IMR-90 (cell line): ENCODE measurements around the gene PLEKHH2. TPM values are rescaled to one million over a fixed set of nuclear protein-coding genes. Genes with fewer than 3 reads are reported as not detected.

Experiments
- ATAC-seq: fragments of 200-7000 bp; cut with Tn5 transposase; 2 replicates; pipeline ENCODE4 v1.9.1; 2020; ENCODE audit warnings: low read depth, mild to moderate bottlenecking, moderate library complexity
- BruUV-seq: library from RNA; stranded (reverse); fragments of 400-500 nt; replicated peaks from 2 replicates; lab custom pipeline; 2021; lab: Mats Ljungman, UMichigan
- CTCF ChIA-PET: fragments of 300-600 bp; formaldehyde crosslinking; extraction: SDS; loops from one replicate; lab custom pipeline; 2021; ENCODE audit warnings: antibody characterized with exemption; lab: Yijun Ruan, JAX
- POLR2A ChIA-PET: fragments of 300-600 bp; sonication (Branson Sonifier 250); formaldehyde crosslinking; loops from one replicate; lab custom pipeline; 2022; ENCODE audit warnings: antibody characterized with exemption; ENCODE audit not compliant: unreplicated experiment; lab: Charles Lee
- DNase-seq: peaks from one replicate; pipeline ENCODE4 v3.0.0; 2013
- H2AFZ ChIP-seq: replicated peaks from 2 replicates; pipeline ENCODE3; 2013; ENCODE audit warnings: low read length, mild to moderate bottlenecking; ENCODE audit not compliant: poor library complexity
- H2AK5ac ChIP-seq: 2 replicates; pipeline ENCODE4 v1.6.1; 2013; ENCODE audit warnings: low read depth, low read length, inconsistent platforms
- H2AK9ac ChIP-seq: replicated peaks from 2 replicates; pipeline ENCODE3; 2013; ENCODE audit warnings: mild to moderate bottlenecking, low read depth, low read length, moderate library complexity; ENCODE audit not compliant: poor library complexity
- H2BK120ac ChIP-seq: 2 replicates; pipeline ENCODE4 v1.6.1; 2013; ENCODE audit warnings: low read depth, low read length, inconsistent platforms
- H2BK15ac ChIP-seq: 3 replicates; pipeline ENCODE4 v1.6.1; 2013; ENCODE audit warnings: low read depth, low read length, inconsistent platforms
- H2BK20ac ChIP-seq: 2 replicates; pipeline ENCODE4 v1.6.1; 2013; ENCODE audit warnings: low read depth, mild to moderate bottlenecking, inconsistent platforms, low read length, moderate library complexity
- H2BK5ac ChIP-seq: 2 replicates; pipeline ENCODE4 v1.6.1; 2013; ENCODE audit warnings: mild to moderate bottlenecking, low read depth, low read length, inconsistent platforms; ENCODE audit not compliant: poor library complexity, severe bottlenecking
- H3K14ac ChIP-seq: replicated peaks from 2 replicates; pipeline ENCODE4 v1.6.1; 2013; ENCODE audit warnings: low read depth, low read length, inconsistent platforms
- H3K18ac ChIP-seq: 2 replicates; pipeline ENCODE4 v1.6.1; 2013; ENCODE audit warnings: low read depth, low read length, control low read depth
- H3K23ac ChIP-seq: 2 replicates; pipeline ENCODE4 v1.6.1; 2013; ENCODE audit warnings: low read depth, low read length, inconsistent platforms
- H3K27ac ChIP-seq: 2 replicates; pipeline ENCODE4 v1.5.1; 2013; ENCODE audit warnings: mild to moderate bottlenecking, control low read depth, low read length; ENCODE audit not compliant: insufficient read depth
- H3K27me3 ChIP-seq: 2 replicates; pipeline ENCODE4 v1.6.1; 2013; ENCODE audit warnings: low read length; ENCODE audit not compliant: control insufficient read depth, insufficient read depth
- H3K36me3 ChIP-seq: 2 replicates; pipeline ENCODE4 v1.6.1; 2013; ENCODE audit warnings: low read length, mixed read lengths; ENCODE audit not compliant: control insufficient read depth, insufficient read depth
- H3K4ac ChIP-seq: 2 replicates; pipeline ENCODE4 v1.6.1; 2013; ENCODE audit warnings: low read depth, low read length, inconsistent platforms
- H3K4me1 ChIP-seq: 2 replicates; pipeline ENCODE4 v1.6.1; 2013; ENCODE audit warnings: low read length, mixed read lengths; ENCODE audit not compliant: control insufficient read depth, insufficient read depth
- H3K4me2 ChIP-seq: 2 replicates; pipeline ENCODE4 v1.6.1; 2013; ENCODE audit warnings: low read depth, mild to moderate bottlenecking, control low read depth, low read length, moderate library complexity
- H3K4me3 ChIP-seq: 2 replicates; pipeline ENCODE4 v1.5.1; 2013; ENCODE audit warnings: low read depth, mild to moderate bottlenecking, control low read depth, low read length, moderate library complexity; ENCODE audit not compliant: insufficient read depth
- H3K56ac ChIP-seq: 2 replicates; pipeline ENCODE4 v1.6.1; 2013; ENCODE audit warnings: low read length, inconsistent platforms; ENCODE audit not compliant: insufficient read depth; ENCODE audit errors: extremely low read depth
- H3K79me1 ChIP-seq, 2 experiments: 2 replicates each; pipeline ENCODE4 v1.6.1; 2013; ENCODE audit warnings: low read length in 2 of 2, inconsistent platforms in 1 of 2, low read depth in 1 of 2
- H3K9ac ChIP-seq: 2 replicates; pipeline ENCODE4 v1.6.1; 2013; ENCODE audit warnings: low read depth, low read length, control low read depth
- H3K9me1 ChIP-seq: 2 replicates; pipeline ENCODE4 v1.6.1; 2013; ENCODE audit warnings: low read length, inconsistent platforms; ENCODE audit not compliant: insufficient read depth
- H3K9me3 ChIP-seq: 2 replicates; pipeline ENCODE4 v1.6.1; 2013; ENCODE audit warnings: low read length; ENCODE audit not compliant: control insufficient read depth, insufficient read depth
- H4K20me1 ChIP-seq: 2 replicates; pipeline ENCODE4 v1.6.1; 2013; ENCODE audit warnings: low read length, inconsistent platforms; ENCODE audit not compliant: insufficient read depth
- H4K5ac ChIP-seq: 2 replicates; pipeline ENCODE4 v1.6.1; 2013; ENCODE audit warnings: mild to moderate bottlenecking, low read depth, low read length, control low read depth
- H4K8ac ChIP-seq, 2 experiments: 2 replicates each; pipeline ENCODE4 v1.6.1; 2013; ENCODE audit warnings: low read depth in 2 of 2, low read length in 2 of 2, control low read depth in 1 of 2, inconsistent platforms in 1 of 2
- H4K91ac ChIP-seq: 2 replicates; pipeline ENCODE4 v1.6.1; 2013; ENCODE audit warnings: low read depth, low read length, inconsistent platforms; ENCODE audit not compliant: insufficient read depth
- CEBPB ChIP-seq: IDR thresholded peaks from 2 replicates; pipeline ENCODE4 v1.6.1; 2012; ENCODE audit warnings: low read depth, low read length, improper control_type of control experiment
- CHD1 ChIP-seq: IDR thresholded peaks from 2 replicates; pipeline ENCODE4 v1.6.1; 2012; ENCODE audit warnings: low read depth, low read length, improper control_type of control experiment
- CTCF ChIP-seq: conservative IDR thresholded peaks from 2 replicates; pipeline ENCODE4 v1.5.1; 2012; ENCODE audit warnings: mild to moderate bottlenecking, low read depth, low read length, improper control_type of control experiment
- FOS ChIP-seq: fragments of 150-350 bp; IDR thresholded peaks from 2 replicates; pipeline ENCODE4 v1.6.1; 2016; ENCODE audit warnings: low read depth, low read length
- MAFK ChIP-seq: IDR thresholded peaks from 2 replicates; pipeline ENCODE4 v1.6.1; 2012; ENCODE audit warnings: low read depth, low read length, improper control_type of control experiment
- MXI1 ChIP-seq: IDR thresholded peaks from 2 replicates; pipeline ENCODE4 v1.6.1; 2012; ENCODE audit warnings: low read depth, mild to moderate bottlenecking, low read length, moderate library complexity, borderline replicate concordance
- NFE2L2 ChIP-seq: fragments of 150-350 bp; IDR thresholded peaks from 2 replicates; pipeline ENCODE4 v1.6.1; 2016; ENCODE audit warnings: low read depth, mild to moderate bottlenecking, low read length
- POLR2A ChIP-seq: IDR thresholded peaks from 2 replicates; pipeline ENCODE4 v1.6.1; 2012; ENCODE audit warnings: mild to moderate bottlenecking, low read depth, low read length
- RAD21 ChIP-seq: IDR thresholded peaks from 2 replicates; pipeline ENCODE4 v1.6.1; 2012; ENCODE audit warnings: low read length, improper control_type of control experiment
- RCOR1 ChIP-seq: IDR thresholded peaks from 2 replicates; pipeline ENCODE4 v1.6.1; 2012; ENCODE audit warnings: mild to moderate bottlenecking, low read length, improper control_type of control experiment; ENCODE audit not compliant: insufficient replicate concordance
- RFX5 ChIP-seq: IDR thresholded peaks from 2 replicates; pipeline ENCODE4 v1.8.0; 2012; ENCODE audit warnings: low read depth, mild to moderate bottlenecking, low read length, moderate library complexity
- SMC3 ChIP-seq: fragments of 150-350 bp; IDR thresholded peaks from 2 replicates; pipeline ENCODE4 v1.6.1; 2016; ENCODE audit warnings: low read depth, mild to moderate bottlenecking, antibody characterized with exemption, low read length, moderate library complexity
- USF2 ChIP-seq: fragments of 150-350 bp; IDR thresholded peaks from 2 replicates; pipeline ENCODE4 v1.6.1; 2017; ENCODE audit warnings: mild to moderate bottlenecking, antibody characterized with exemption, low read length, low read depth
- WGBS, 2 experiments: methylation state at CpG; one replicate each; pipeline versions ENCODE4 v1.1.5 to v1.1.7; 2013; ENCODE audit warnings: missing lambda C conversion rate in 2 of 2; ENCODE audit not compliant: insufficient read length in 1 of 2; ENCODE audit errors: extremely low coverage in 2 of 2; 5-methylcytosine and 5-hydroxymethylcytosine counted together
- dilution Hi-C: fragments of 300-500 bp; cut with HindIII; formaldehyde crosslinking; loops from one replicate; pipeline ENCODE4 v1.14.3; 2018; ENCODE audit warnings: low sequenced_read_pairs; ENCODE audit not compliant: unreplicated experiment
- in situ Hi-C: fragments of 300-500 bp; cut with MboI; formaldehyde crosslinking; loops from 3 replicates; pipeline ENCODE4 v1.14.3; 2019; ENCODE audit warnings: low sequenced_read_pairs, inconsistent platforms, mixed read lengths
- intact Hi-C: fragments of 100-400 bp; cut with micrococcal nuclease; formaldehyde crosslinking; loops from 2 replicates; pipeline ENCODE4 v1.10.0; 2022
- polyA plus RNA-seq, 3 experiments: library from polyadenylated mRNA; depleted of rRNA; stranded (reverse); fragments of >200 nt; gene quantifications; 2 replicates each; pipeline ENCODE4 v1.2.3, GENCODE V29; 2012; ENCODE audit warnings: low replicate concordance in 1 of 3
- total RNA-seq: library from RNA; depleted of rRNA; stranded (reverse); fragments of >200 nt; gene quantifications from 2 replicates; pipeline ENCODE4 v1.2.3, GENCODE V29; 2012

The PLEKHH2 gene
- total and polyA plus RNA-seq, 2 of the 4 experiments (the other 2 are of a cell fraction), result 2.0 to 3.3 TPM

GRCh38 chr2:43748333-43748732, 111.3 kb downstream of the PLEKHH2 start:
- H3K56ac ChIP-seq, result no peak overlapping the region
- H3K27me3 ChIP-seq, result no peaks in the 10 kb centered on the region
- H3K14ac ChIP-seq, result no peak overlapping the region
- intact Hi-C loops, result no loop called here
- H3K4me1 ChIP-seq, result peaks cover 2% of the 10 kb centered on the region; the same call in 1 of the 2 replicates
- H3K27ac ChIP-seq, result no peak overlapping the region
- H2AFZ ChIP-seq, result no peak overlapping the region
- H4K8ac ChIP-seq, result no peak overlapping the region
- BruUV-seq, result no TSS peak
- no peak overlapping the region for H2AK9ac ChIP-seq
- no peak overlapping the region for H3K9ac ChIP-seq
- no peaks in the 10 kb centered on the region for H4K20me1 ChIP-seq
- in situ Hi-C loops, result no loop called here
- WGBS, 2 experiments, result 78% methylated on average over 3 of the region's 5 CpGs; no CpG with 5 or more reads in 1 of the 2 experiments
- H2BK15ac ChIP-seq, result no peak overlapping the region
- H3K36me3 ChIP-seq, result no peaks in the 10 kb centered on the region; the same call in 1 of the 2 replicates
- no peak overlapping the region for H3K4me3 ChIP-seq
- no peak overlapping the region for H2BK120ac ChIP-seq
- dilution Hi-C loops, result no loop called here
- DNase-seq (no peak), ATAC-seq (no peak)
- no peak overlapping the region for H2AK5ac ChIP-seq
- no peaks in the 10 kb centered on the region for H3K79me1 ChIP-seq
- no peak overlapping the region for H4K5ac ChIP-seq
- H3K23ac ChIP-seq, result no peak overlapping the region
- H4K91ac ChIP-seq, result no peak overlapping the region
- no peak overlapping the region for H2BK20ac ChIP-seq
- no peaks in the 10 kb centered on the region for H3K9me3 ChIP-seq
- no peak overlapping the region for H3K18ac ChIP-seq
- no peak overlapping the region for H3K4me2 ChIP-seq
- ChIA-PET POLR2A (no interaction called here), CTCF (interaction anchor here (0.6 to 0.7 kb wide), 2 partner anchors 56 to 1585 kb away, joined by 3 read pairs; no protein-coding TSS in a partner anchor)
- no peaks in the 10 kb centered on the region for H3K9me1 ChIP-seq
- H3K4ac ChIP-seq, result no peak overlapping the region
- no peak for TF ChIP-seq CTCF
- no peak for TF ChIP-seq CEBPB
- no peak for TF ChIP-seq RFX5
- TF ChIP-seq FOS, result no peak
- TF ChIP-seq SMC3, result no peak
- no peak for TF ChIP-seq POLR2A
- no peak for TF ChIP-seq MXI1
- no peak for TF ChIP-seq CHD1
- no peak for TF ChIP-seq NFE2L2
- no peak for TF ChIP-seq RCOR1
- no peak for TF ChIP-seq MAFK
- no peak for TF ChIP-seq RAD21
- no peak for TF ChIP-seq USF2
- no peak overlapping the region for H2BK5ac ChIP-seq
